HL-60 (cell line): Measurements from ENCODE around the gene S100A13.

Experiments used
- DNase-seq, 2 experiments: peaks; one replicate each; pipeline ENCODE4 v3.0.0-alpha.2; 2010 to 2020; ENCODE audit warnings: low read depth in 1 of 2, low spot score in 1 of 2
- H3K27ac ChIP-seq: fragments of 250-450 bp; sonication (Bioruptor Pico); replicated peaks from 2 replicates; pipeline ENCODE4 v1.5.1; 2020; ENCODE audit warnings: mild to moderate bottlenecking, moderate library complexity
- H3K27me3 ChIP-seq: fragments of 250-450 bp; sonication (Bioruptor Pico); 2 replicates; pipeline ENCODE4 v1.5.1; 2021; ENCODE audit warnings: mild to moderate bottlenecking, moderate library complexity; ENCODE audit not compliant: insufficient read depth, poor library complexity, severe bottlenecking
- H3K4me3 ChIP-seq: replicated peaks from 2 replicates; pipeline ENCODE4 v1.5.1; 2011; ENCODE audit warnings: mild to moderate bottlenecking, control low read depth, low read length; ENCODE audit not compliant: insufficient read depth
- GABPA ChIP-seq: IDR thresholded peaks from 2 replicates; pipeline ENCODE4 v1.6.1; 2012; ENCODE audit warnings: low read depth
- POLR2AphosphoS5 ChIP-seq: IDR thresholded peaks from 2 replicates; pipeline ENCODE4 v1.6.1; 2012; ENCODE audit warnings: low read depth
- SPI1 ChIP-seq: IDR thresholded peaks from 2 replicates; pipeline ENCODE4 v1.6.1; 2012; ENCODE audit warnings: low read depth, mild to moderate bottlenecking, borderline replicate concordance
- TF ChIP-seq, protein P1 (sequence below): IDR thresholded peaks from 2 replicates; pipeline ENCODE4 v1.6.1; 2012; ENCODE audit warnings: low read depth; ENCODE audit not compliant: insufficient replicate concordance
- TF ChIP-seq, protein P2 (sequence below): IDR thresholded peaks from one replicate; pipeline ENCODE4 v1.5.1; 2011; ENCODE audit warnings: low read length, control low read depth, inconsistent platforms; ENCODE audit not compliant: insufficient read depth

Gene S100A13

DNA sequence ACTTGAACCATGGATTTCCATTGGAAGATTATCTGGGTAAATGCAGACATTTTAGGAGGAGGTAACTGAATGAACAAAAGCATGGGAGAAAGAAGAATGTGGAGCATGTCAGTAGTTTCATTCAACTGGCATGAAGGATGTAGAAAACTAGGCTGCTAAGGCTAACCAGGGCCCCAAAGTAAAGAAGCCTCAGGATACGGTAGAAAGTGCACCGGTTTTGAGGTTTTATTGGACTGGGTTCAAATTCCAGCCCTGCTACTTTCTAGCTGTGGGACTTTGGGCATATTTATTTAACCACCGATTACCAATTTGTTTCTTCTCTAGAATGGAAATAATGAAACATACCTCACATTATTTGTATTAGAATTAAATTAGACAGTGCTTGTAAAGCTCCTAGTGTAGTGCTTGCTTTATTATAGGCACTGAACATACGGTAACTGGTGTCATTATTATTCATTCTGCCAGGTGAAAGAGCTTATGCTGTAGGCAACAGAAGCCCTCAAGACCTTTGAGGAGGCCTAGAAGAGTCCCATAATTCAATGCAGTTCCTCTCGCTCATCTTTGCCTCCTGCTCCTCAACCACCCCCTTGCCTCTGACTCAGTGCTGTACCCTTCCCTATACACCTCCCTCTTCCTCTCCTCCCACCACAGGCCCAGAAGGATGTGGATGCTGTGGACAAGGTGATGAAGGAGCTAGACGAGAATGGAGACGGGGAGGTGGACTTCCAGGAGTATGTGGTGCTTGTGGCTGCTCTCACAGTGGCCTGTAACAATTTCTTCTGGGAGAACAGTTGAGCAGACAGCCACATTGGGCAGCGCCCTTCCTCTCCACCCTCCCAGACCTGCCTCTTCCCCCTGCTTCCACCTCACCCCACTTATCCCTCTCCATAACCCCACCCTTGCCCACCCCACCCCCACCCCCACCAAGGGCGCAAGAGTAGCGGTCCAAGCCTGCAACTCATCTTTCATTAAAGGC lies 4.0 kb upstream of the S100A13 start:
- no peak for DNase-seq
- no peak overlapping the region for H3K27ac ChIP-seq
- no peaks in the 10 kb centered on the region for H3K27me3 ChIP-seq
- TF ChIP-seq POLR2AphosphoS5 (no peak), GABPA (no peak), SPI1 (no peak)
- TF ChIP-seq, protein P1, sequence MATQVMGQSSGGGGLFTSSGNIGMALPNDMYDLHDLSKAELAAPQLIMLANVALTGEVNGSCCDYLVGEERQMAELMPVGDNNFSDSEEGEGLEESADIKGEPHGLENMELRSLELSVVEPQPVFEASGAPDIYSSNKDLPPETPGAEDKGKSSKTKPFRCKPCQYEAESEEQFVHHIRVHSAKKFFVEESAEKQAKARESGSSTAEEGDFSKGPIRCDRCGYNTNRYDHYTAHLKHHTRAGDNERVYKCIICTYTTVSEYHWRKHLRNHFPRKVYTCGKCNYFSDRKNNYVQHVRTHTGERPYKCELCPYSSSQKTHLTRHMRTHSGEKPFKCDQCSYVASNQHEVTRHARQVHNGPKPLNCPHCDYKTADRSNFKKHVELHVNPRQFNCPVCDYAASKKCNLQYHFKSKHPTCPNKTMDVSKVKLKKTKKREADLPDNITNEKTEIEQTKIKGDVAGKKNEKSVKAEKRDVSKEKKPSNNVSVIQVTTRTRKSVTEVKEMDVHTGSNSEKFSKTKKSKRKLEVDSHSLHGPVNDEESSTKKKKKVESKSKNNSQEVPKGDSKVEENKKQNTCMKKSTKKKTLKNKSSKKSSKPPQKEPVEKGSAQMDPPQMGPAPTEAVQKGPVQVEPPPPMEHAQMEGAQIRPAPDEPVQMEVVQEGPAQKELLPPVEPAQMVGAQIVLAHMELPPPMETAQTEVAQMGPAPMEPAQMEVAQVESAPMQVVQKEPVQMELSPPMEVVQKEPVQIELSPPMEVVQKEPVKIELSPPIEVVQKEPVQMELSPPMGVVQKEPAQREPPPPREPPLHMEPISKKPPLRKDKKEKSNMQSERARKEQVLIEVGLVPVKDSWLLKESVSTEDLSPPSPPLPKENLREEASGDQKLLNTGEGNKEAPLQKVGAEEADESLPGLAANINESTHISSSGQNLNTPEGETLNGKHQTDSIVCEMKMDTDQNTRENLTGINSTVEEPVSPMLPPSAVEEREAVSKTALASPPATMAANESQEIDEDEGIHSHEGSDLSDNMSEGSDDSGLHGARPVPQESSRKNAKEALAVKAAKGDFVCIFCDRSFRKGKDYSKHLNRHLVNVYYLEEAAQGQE = no peak
- TF ChIP-seq, protein P2, sequence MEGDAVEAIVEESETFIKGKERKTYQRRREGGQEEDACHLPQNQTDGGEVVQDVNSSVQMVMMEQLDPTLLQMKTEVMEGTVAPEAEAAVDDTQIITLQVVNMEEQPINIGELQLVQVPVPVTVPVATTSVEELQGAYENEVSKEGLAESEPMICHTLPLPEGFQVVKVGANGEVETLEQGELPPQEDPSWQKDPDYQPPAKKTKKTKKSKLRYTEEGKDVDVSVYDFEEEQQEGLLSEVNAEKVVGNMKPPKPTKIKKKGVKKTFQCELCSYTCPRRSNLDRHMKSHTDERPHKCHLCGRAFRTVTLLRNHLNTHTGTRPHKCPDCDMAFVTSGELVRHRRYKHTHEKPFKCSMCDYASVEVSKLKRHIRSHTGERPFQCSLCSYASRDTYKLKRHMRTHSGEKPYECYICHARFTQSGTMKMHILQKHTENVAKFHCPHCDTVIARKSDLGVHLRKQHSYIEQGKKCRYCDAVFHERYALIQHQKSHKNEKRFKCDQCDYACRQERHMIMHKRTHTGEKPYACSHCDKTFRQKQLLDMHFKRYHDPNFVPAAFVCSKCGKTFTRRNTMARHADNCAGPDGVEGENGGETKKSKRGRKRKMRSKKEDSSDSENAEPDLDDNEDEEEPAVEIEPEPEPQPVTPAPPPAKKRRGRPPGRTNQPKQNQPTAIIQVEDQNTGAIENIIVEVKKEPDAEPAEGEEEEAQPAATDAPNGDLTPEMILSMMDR = no peak
- H3K4me3 ChIP-seq = no peak overlapping the region

DNA sequence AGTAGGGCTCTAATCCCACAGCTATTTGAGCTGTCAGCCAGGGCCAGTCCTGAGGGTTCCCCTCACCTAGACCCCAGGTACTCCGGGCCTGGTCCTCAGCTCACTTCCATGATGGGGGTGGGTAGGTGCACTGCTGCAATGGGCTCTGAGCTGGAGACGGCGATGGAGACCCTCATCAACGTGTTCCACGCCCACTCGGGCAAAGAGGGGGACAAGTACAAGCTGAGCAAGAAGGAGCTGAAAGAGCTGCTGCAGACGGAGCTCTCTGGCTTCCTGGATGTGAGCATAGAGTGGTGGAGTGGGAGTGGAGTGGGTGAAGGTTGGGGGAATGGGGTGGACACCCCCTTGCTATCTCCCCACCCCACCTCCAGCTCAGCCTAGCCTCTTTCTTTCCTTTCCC lies 3.1 kb upstream of the S100A13 start:
- Histone ChIP-seq H3K27ac (no peak overlapping the region), H3K4me3 (no peak overlapping the region), H3K27me3 (no peaks in the 10 kb centered on the region)
- no peak for TF ChIP-seq GABPA
- DNase-seq = no peak

DNA sequence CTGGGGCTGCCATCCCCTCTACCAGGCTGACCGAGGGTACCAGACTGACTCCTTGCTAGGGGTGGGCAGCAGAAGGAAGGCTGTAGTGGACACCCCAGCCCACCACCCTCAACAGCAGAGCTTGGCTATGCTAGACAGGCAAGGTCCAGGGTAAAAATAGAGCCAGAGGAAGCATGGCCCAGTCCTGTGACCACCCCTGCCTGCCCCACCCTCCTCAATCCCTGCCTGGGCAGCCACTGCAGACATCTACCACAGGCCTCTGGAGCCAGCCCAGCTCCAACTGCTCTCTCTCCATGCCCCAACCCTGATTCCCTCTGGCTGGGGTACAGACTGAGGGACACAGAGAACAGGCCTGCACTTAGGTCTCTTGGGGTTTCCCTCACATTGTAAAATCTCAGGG lies 2.7 kb upstream of the S100A13 start:
- no peaks in the 10 kb centered on the region for H3K27me3 ChIP-seq
- no peak overlapping the region for H3K27ac ChIP-seq
- DNase-seq = no peak
- H3K4me3 ChIP-seq = no peak overlapping the region
- TF ChIP-seq, protein P2 = no peak
- TF ChIP-seq, protein P1 = no peak
- no peak for TF ChIP-seq SPI1
- no peak for TF ChIP-seq GABPA
- no peak for TF ChIP-seq POLR2AphosphoS5

DNA sequence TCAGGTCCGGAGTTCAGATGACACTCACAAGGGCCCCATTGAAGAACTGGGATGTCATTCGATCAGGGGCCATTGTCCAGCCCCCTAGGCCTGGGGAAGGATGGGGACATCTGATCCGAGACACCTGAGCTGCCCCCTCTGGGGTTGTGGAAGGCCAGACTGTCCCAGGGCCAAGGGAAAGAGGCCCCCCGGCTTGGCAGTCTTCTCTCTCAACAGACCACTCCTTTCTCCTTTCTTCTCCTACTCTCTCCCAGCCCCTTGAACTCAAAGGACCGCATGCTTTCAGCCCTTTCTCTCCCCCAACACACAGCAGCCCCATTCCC lies 2.0 kb upstream of the S100A13 start:
- no peak overlapping the region for H3K27ac ChIP-seq
- DNase-seq = no peak
- no peak overlapping the region for H3K4me3 ChIP-seq
- no peak for TF ChIP-seq GABPA
- TF ChIP-seq, protein P1 = no peak
- no peak for TF ChIP-seq POLR2AphosphoS5
- no peaks in the 10 kb centered on the region for H3K27me3 ChIP-seq
